ENCODE results near the gene ZNF888.
"Not testable (repeated sequence)": the region's sequence is repeated elsewhere in the genome, so short reads cannot be mapped to it uniquely, and the experiment has no call there.

ZNF888 gene

DNA sequence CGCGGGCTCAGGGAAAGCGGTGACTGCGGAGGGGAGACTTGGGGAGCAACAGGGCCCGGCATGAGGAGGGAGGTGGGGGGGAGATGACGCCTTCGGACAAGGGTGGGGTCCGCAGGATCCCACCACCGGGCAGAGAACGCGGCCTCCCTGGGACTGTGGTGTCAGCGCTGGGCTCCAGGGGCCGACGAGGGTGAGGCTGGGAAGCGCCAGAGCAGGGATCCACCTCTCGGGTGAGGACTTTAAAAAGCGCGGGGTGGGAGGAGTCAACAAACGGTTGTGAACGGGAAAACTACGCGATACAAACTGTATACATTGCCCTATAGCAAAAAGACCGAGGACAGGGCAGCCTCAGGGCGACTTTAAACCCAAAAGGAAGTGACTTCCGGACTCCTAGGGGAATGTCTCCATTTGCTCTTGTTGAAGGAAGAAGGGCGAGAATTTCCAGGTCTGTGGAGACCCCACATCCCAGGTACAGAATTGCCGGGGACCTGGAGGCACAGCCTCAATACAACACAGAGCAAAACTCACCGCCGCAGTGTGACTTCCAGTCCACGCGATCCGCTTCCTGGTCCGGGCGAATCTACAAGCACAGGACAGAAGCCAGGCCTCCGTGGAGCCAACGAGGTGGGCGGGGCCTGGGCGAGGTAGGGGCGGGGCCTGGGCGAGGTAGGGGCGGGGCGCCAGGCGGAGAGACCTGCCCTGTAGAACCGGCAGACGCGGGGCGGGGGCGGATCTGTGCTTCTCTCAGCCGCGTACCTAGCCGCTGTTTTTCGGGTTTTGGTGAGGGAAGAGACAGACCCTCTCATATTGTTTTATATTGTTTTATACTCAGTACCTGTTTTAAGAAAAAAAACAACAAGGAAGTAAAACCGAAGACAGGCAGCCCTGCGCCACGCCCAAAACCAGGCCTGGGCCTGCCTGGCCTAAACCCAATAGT, at the start of gene ZNF888:
TSS of gene ZNF888 (minus strand) at position 588 of the 937 bp plus-strand sequence. CDS start 5,555 bp downstream, outside the sequence.
- DNase-seq = peak; percentile 61 to 81

- no peak for DNase-seq
Observed at GRCh38 chr19:52967772-52968171, 44.5 kb upstream of the ZNF888 start.

DNA sequence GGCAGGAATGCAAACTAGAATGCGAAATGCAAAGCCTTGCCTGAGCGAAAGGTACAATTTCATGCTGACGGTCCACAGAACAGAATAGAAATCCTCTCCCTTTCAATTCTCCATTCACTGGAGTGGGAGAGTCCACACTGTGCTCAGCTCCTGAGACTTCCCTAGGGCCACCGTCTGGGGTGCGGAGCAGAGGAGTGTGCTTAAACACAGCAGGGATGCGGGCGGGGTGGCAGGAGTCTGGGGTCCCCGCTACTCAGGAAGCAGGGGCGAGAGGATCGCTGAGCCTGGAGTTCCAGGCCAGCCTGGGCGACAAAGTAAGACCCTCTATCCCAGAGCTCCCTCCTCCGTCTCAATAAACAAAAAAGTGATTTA, 40.0 kb upstream of the ZNF888 start:
- no peak for DNase-seq

DNA sequence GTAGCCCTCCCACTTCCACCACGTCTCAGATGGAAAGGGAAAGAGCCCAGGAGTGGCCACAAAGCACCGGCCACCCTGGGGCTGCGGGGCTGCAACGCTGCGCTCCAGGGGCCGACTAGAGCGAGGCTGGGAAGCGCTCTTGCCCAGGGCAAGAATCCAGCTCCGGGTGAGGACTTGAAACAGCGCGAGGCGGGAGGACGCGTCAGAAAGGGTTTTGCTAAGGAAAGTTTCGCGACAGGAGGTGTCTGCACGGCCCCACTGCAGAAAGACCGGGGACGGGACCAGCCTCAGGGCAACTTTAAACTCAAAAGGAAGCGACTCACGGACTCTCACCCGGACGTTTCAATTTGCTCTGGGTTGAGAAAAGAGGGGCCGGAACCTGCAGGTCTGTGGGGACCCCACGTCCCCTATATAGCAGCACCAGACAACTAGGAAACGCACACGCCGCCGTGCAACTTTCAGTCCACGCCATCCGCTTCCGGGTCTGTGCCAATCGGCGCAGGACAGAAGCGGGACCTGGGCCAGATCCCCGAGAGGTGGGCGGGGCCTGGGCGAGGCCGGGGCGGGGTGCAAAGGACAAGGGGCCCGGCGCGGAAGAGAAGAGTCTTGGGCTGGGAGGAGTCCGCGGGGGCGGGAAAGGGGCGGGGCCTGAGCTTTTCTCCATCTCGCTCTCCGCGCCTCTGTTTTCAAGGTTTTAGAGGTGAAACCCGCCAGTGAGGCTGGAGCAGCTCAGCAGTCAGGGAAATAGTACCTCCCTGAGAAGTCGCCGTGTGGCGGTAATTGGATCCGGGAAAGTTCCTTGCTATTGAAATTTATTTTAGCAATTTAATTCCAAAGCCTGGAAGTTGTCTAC, 39.4 kb upstream of the ZNF888 start, which contains the start of gene ZNF816:
TSS of gene ZNF816 (minus strand) at position 488 of the 853 bp plus-strand sequence. CDS start 6,792 bp downstream, outside the sequence.
- peak; percentile 90 to 97 for DNase-seq

DNA sequence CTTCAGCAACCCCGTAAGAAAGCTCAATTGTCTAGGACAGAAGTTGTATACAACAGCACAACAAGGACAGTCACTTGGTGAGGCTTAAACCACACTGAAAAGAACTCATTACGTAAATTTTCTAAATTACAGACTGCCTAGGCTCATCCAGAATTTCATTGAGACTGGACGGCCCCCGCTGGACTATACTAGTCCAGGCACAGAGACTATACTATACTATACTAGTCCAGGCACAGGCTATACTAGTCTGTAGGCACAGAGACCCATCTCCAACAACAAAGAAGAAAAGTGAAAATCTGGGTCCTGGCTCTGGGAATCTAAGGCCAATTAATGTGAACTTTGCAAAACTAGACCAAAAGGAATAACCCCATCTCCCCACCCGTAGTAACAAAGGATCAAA, 38.8 kb upstream of the ZNF888 start:
- DNase-seq = no peak

GRCh38 chr19:52959613-52960295, 36.5 kb upstream of the ZNF888 start:
- DNase-seq = no peak

GRCh38 chr19:52957591-52957990, 34.4 kb upstream of the ZNF888 start:
- DNase-seq = no peak

DNA sequence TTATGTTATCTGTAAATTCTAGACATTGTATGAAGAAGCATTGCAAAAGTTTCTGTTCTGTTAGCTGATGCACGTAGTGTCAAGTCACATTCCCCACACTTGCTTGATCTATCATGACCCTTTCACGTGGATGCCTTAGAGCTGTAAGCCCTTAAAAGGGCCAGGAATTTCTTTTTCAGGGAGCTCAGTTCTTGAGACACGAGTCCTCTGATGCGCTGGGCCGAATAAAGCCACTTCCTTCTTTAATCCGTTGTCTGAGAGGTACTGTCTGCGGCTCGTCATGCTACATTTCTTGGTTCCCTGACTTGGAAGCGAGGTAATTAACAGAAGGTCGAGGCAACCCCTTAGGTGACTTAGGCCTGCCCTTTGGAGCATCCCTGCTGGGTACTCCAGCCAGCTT, 33.7 kb upstream of the ZNF888 start:
- no peak for DNase-seq

DNA sequence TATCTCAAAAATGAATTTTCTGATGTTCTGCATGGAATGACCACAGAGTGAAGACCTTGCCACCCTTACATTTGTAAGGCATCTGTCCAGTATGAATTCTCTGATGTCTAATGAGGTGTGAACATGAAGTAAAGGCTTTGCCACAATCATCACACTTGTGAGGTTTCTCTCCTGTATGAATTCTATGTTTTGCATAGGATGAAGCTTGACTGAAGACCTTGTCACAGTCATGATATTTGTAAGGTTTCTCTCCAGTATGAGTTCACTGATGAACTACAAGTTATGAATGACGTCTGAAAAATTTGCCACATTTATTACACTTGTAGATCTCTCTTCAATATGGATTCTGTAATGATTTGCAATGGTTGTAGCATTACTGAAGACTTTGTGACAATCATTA, 26.2 kb upstream of the ZNF888 start:
- no peak for DNase-seq

DNA sequence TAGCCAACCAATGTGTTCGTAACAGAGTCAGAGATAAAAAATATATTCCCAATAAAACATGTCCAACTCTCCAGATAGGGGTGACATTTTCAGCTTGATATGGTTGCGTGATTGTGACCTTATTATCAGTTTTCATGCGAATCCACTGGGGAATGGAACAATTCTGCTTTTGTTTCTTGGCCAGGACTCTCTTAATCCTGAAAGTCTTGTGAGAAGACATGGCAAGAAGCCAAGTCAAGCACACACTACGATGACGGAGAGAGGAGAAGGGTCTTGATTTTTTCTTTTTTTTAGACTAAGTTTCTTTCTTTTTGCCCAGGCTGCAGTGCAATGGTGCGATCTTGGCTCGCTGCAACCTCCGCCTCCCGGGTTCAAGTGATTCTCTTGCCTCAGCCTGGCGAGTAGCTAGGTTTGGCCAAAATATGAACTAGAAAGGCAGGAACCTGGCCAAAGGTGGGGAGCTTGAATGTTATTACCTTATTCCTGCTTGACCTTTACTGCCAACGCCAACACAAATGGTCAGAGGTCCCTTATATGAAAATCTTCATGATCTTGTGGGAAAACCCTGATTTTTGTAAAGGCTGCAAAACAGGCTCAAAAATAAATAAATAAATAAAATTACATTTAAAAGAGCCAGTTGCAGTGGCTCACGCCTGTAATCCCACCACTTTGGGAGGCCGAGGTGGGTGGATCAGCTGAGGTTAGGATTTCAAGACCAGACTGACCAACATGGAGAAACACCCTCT, 25.0 kb upstream of the ZNF888 start:
- no peak for DNase-seq

DNA sequence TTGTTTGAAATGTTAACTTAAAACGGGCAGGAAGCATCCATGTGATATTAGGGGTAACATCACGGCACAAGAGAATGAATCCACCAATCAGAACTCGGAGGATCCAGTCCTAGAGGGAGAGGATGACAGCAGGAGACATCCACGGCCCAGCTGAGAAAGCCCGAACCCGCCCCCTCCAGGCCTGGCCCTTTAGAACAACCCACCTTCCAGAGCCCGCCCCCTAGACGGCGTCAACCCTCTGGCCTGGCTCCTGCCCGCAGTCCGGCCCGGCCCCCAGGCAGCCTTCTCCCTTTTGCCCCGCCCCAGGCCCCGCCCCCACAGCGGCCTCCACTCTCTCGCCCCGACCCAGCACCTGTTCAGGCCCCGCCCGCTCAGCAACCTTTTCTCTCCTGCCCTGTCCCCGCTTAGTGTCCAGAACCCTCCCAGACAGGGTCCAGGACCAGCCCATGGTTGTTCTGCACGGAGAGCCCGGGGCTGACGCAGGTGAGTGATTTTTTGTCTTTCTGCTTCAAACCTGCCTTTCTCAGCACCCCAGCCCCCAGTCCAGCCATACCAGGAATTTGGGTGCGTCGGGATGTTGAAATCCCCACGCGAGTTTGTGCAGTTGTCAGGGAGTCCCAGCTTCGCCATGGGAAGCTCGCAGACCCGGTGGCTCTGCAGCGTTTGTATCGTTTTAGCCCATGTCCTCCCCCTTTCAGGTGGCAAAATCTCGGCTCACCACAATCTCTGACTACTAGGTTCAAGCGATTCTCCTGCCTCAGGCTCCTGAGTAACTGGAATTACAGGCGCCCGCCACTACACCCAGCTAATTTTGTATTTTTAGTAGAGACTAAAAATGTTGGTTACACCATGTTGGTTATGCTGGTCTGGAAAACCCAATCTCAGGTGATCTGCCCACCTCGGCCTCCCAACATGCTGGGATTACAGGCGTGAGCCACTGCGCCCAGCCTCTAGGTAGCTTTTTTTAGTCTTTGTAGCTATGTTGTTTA, 23.4 kb upstream of the ZNF888 start:
- peak; percentile 38 to 59 for DNase-seq

GRCh38 chr19:52945652-52946321, 22.6 kb upstream of the ZNF888 start:
- DNase-seq = no peak

DNA sequence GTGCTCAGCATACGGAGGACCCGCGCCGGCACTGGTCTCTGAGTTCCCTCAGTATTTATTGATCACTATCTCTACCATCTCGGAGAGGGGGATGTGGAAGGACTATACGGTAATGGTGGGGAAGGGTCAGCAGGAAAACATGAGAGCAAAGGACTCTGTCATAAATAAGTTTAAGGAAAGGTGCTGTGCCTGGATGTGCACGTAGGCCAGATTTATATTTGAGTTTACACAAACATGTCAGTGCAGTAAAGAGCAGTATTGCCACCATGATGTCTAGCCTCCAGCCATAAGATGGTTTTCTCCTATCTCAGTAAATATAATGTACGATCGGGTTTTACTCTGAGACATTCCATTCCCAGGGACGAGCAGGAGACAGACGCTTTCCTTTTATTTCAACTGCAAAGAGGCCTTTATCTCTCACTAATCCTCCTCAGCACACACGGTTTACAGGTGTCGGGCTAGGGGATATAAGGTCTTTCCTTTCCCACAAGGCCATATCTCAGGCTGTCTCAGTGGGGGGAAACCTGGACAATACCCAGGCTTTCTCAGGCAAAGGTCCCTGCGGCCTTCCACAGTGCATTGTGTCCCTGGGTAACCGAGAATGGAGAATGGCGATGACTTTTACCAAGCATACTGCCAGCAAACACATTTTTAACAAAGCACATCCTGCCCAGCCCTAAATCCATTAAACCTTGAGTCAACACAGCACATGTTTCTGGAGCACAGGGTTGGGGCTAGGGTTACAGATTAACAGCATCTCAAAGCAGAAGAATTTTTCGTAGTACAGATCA, 21.7 kb upstream of the ZNF888 start:
- not testable (repeated sequence) for DNase-seq

GRCh38 chr19:52943884-52944643, 20.8 kb upstream of the ZNF888 start:
- no peak for DNase-seq

GRCh38 chr19:52943134-52943883, 20.1 kb upstream of the ZNF888 start:
- no peak for DNase-seq

GRCh38 chr19:52942386-52943133, 19.3 kb upstream of the ZNF888 start:
- DNase-seq = peak; percentile 67 to 68

GRCh38 chr19:52941941-52942385, 18.7 kb upstream of the ZNF888 start:
- DNase-seq = no peak
